Prostate gland (tissue), 2 donors: Measurements from ENCODE around the gene TMEM131. TPM values are rescaled to one million over a fixed set of nuclear protein-coding genes. Genes with fewer than 3 reads are reported as not detected.
"Not testable (repeated sequence)": the region's sequence is repeated elsewhere in the genome, so short reads cannot be mapped to it uniquely, and the experiment has no call there.

Source experiments
- DNase-seq: peaks from one replicate; pipeline ENCODE4 v3.0.0-alpha.2; 2019; ENCODE audit warnings: low spot score
- H3K27ac ChIP-seq, 2 donors: fragments of 200-600 bp; sonication (generic); 2 replicates each; pipeline ENCODE4 v1.5.1; 2017 to 2019
- H3K27me3 ChIP-seq: fragments of 200-600 bp; sonication (generic); replicated peaks from 2 replicates; pipeline ENCODE4 v1.5.1; 2019; ENCODE audit not compliant: insufficient read depth
- H3K36me3 ChIP-seq, 2 donors: fragments of 200-600 bp; sonication (generic); 1 replicate in 1 of 2; 2 replicates in 1 of 2; pipeline versions ENCODE4 v1.5.1 to v1.8.1; 2017 to 2019
- H3K4me1 ChIP-seq: fragments of 200-600 bp; sonication (generic); replicated peaks from 2 replicates; pipeline ENCODE4 v1.5.1; 2019
- H3K4me3 ChIP-seq, 2 donors: fragments of 200-600 bp; sonication (generic); 2 replicates each; pipeline ENCODE4 v1.5.1; 2017 to 2019
- H3K9me3 ChIP-seq: fragments of 200-600 bp; sonication (generic); 2 replicates; pipeline ENCODE4 v1.5.1; 2017
- POLR2A ChIP-seq: fragments of 450-650 bp; IDR thresholded peaks from one replicate; pipeline ENCODE4 v1.6.1; 2016; ENCODE audit warnings: antibody characterized with exemption, mild to moderate bottlenecking
- POLR2AphosphoS5 ChIP-seq: sonication (generic); formaldehyde crosslinking; IDR thresholded peaks from one replicate; pipeline ENCODE4 v1.6.1; 2017; ENCODE audit warnings: antibody characterized with exemption
- WGBS: methylation state at CpG from one replicate; pipeline ENCODE4 v1.1.5; 2018; 5-methylcytosine and 5-hydroxymethylcytosine counted together
- intact Hi-C: fragments of 100-400 bp; cut with DNase I; formaldehyde crosslinking; loops from one replicate; pipeline ENCODE4 v1.14.2; 2022
- total RNA-seq, 2 donors: library from RNA; depleted of rRNA; stranded (reverse); fragments of >200 nt; gene quantifications; one replicate each; pipeline ENCODE4 v1.1.0, GENCODE V29; 2016
- TF ChIP-seq, protein P1 (sequence below), 4 experiments: fragments of 200-600 bp in 2 of 4; fragments of 450-650 bp in 2 of 4; sonication (generic) in 2 of 4; IDR thresholded peaks; 1 replicate in 3 of 4; 2 replicates in 1 of 4; pipeline ENCODE4 v1.5.1; 2016 to 2019; ENCODE audit warnings: antibody characterized with exemption in 4 of 4, mild to moderate bottlenecking in 2 of 4, moderate library complexity in 2 of 4

TMEM131 gene
- total RNA-seq, 2 donors from 2014 or later, result 40.6 to 42.0 TPM

DNA sequence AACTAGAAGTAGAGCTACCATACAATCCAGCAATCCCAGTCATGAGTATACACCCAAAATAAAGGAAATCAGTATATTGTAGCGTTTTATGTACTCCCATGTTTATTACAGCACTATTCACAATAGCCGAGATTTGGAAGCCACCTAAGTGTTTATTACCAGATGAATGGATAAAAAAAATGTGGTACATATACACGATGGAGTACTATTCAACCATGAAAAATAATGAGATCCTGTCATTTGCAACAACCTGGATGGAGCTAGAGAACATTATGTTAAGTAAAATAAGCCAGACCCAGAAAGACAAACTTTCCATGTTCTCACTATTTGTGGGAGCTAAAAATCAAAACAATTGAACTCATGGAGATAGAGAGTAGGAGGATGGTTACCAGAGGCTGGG, 131.9 kb downstream of the TMEM131 start:
- no peak for DNase-seq
- Histone ChIP-seq H3K27me3 (no peaks in the 10 kb centered on the region), H3K36me3 (no peaks in the 10 kb centered on the region), H3K9me3 (no peaks in the 10 kb centered on the region), H3K4me1 (no peaks in the 10 kb centered on the region), H3K27ac (no peak overlapping the region), H3K4me3 (no peak overlapping the region)
- TF ChIP-seq, protein P1, sequence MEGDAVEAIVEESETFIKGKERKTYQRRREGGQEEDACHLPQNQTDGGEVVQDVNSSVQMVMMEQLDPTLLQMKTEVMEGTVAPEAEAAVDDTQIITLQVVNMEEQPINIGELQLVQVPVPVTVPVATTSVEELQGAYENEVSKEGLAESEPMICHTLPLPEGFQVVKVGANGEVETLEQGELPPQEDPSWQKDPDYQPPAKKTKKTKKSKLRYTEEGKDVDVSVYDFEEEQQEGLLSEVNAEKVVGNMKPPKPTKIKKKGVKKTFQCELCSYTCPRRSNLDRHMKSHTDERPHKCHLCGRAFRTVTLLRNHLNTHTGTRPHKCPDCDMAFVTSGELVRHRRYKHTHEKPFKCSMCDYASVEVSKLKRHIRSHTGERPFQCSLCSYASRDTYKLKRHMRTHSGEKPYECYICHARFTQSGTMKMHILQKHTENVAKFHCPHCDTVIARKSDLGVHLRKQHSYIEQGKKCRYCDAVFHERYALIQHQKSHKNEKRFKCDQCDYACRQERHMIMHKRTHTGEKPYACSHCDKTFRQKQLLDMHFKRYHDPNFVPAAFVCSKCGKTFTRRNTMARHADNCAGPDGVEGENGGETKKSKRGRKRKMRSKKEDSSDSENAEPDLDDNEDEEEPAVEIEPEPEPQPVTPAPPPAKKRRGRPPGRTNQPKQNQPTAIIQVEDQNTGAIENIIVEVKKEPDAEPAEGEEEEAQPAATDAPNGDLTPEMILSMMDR (IDR thresholded peaks at IDR 0.05), result no peak
- TF ChIP-seq POLR2A (no peak), POLR2AphosphoS5 (no peak)
- intact Hi-C loops, result no loop called here
- 93% methylated on average over 3 of the region's 3 CpGs for WGBS

DNA sequence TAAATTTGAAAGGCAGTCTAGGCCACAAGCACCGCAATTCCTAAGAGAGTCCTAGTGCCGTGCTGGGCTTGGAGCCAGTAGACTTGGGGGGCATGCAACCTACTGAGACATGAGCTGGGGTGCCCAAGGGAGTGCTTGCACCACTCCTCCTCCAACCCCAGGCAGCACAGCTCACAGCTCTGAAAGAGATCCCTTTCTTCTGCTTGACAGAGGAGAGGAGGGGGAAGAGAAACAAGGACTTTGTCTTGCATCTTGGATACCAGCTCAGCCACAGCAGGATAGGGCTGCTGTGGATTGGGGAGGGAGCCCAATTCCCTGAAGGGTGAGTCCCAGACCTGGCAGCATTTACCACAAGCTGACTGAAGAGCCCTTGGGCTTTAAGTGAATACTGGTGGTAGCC, 134.6 kb downstream of the TMEM131 start:
- 94% methylated on average over 2 of the region's 2 CpGs for WGBS
- H3K27ac ChIP-seq, result no peak overlapping the region

DNA sequence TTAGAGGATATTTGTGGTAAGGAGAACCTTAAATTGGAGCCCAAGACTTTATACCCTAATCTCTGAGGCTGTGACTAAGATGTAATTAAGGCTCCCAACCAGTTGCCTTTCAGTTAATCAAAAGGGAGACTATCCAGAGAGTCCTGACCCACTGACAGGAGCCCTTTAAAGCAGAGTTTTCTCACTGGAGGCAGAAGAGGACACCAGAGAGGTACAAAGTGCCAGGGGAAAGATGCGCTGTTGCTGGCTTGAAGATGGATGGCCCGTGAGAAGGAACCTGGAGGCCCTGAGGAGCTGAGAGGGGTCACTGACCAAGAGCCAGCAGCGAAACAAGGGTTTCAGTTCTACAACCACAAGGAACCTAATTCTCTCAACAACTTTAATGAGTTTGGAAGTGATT, 137.3 kb downstream of the TMEM131 start:
- H3K9me3 ChIP-seq, result no peaks in the 10 kb centered on the region
- WGBS, result 98% methylated on average over 3 of the region's 3 CpGs
- TF ChIP-seq POLR2A (no peak), POLR2AphosphoS5 (no peak)
- TF ChIP-seq, protein P1 (IDR thresholded peaks at IDR 0.05), result no peak
- no peaks in the 10 kb centered on the region for H3K27me3 ChIP-seq
- intact Hi-C loops, result no loop called here
- DNase-seq, result no peak
- no peaks in the 10 kb centered on the region for H3K4me1 ChIP-seq
- H3K4me3 ChIP-seq, result no peak overlapping the region
- no peaks in the 10 kb centered on the region for H3K36me3 ChIP-seq
- H3K27ac ChIP-seq, result no peak overlapping the region

More for the DNA sequence above, 134.6 kb downstream of the TMEM131 start:
- intact Hi-C loops, result no loop called here
- no peak for DNase-seq
- TF ChIP-seq POLR2AphosphoS5 (no peak), POLR2A (no peak)
- TF ChIP-seq, protein P1 (IDR thresholded peaks at IDR 0.05), result no peak
- Histone ChIP-seq H3K4me1 (no peaks in the 10 kb centered on the region), H3K36me3 (no peaks in the 10 kb centered on the region), H3K9me3 (no peaks in the 10 kb centered on the region), H3K27me3 (no peaks in the 10 kb centered on the region), H3K4me3 (no peak overlapping the region)

DNA sequence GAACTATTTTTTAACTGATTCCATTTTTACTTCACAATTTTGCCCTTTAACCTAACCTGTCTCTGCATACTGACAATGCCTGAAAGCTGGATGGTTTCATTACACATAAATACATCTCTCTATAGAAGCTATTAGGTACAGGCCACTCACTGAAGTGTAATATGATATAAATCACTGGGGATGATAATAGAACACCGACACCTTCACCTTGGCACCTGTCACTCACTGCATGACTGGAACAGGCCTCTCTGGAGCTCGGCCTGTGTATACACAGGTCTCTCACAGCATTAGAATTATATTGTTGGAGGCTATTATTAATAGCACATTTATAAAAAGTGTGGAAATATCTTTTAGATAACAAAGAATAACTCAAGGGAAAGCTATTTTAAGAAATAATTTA, 138.2 kb downstream of the TMEM131 start:
- DNase-seq, result no peak
- TF ChIP-seq, protein P1 (IDR thresholded peaks at IDR 0.05), result no peak
- TF ChIP-seq POLR2AphosphoS5, result no peak
- TF ChIP-seq POLR2A, result no peak
- no peaks in the 10 kb centered on the region for H3K4me1 ChIP-seq
- no peaks in the 10 kb centered on the region for H3K27me3 ChIP-seq
- H3K4me3 ChIP-seq, result no peak overlapping the region
- WGBS, result 73% methylated on average over 2 of the region's 2 CpGs
- no peaks in the 10 kb centered on the region for H3K36me3 ChIP-seq
- no peaks in the 10 kb centered on the region for H3K9me3 ChIP-seq
- intact Hi-C loops, result no loop called here
- no peak overlapping the region for H3K27ac ChIP-seq

DNA sequence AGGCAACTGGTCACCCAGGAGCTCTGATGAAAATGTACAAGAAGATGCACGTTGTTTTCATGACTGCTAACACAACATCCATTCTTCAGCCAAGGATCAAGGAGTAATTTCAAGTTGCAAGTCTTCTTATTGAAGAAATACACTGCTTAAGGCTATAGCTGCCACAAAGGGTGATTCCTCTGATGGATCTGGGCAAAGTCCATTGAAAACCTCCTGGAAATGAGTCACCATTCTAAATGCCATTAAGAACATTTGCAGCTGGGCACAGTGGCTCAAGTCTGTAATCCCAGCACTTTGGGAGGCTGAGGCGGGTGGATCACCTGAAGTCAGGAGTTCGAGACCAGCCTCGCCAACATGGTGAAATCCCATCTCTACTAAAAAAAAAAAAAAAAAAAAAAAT, 142.7 kb downstream of the TMEM131 start:
- H3K4me3 ChIP-seq, H3K9me3 ChIP-seq, DNase-seq, H3K4me1 ChIP-seq, H3K36me3 ChIP-seq, intact Hi-C loops, H3K27me3 ChIP-seq, H3K27ac ChIP-seq: not testable (repeated sequence)
- WGBS, result 98% methylated on average over 4 of the region's 4 CpGs
